ENCODE measurements around the gene YAF2. TPM values are rescaled to one million over a fixed set of nuclear protein-coding genes. Genes with fewer than 3 reads are reported as not detected.

YAF2 gene
- total RNA-seq, 4 donors from 2014 or later: 10.8 to 69.7 (median 28.5) TPM

GRCh38 chr12:42174978-42175377 lies 63.1 kb downstream of the YAF2 start:
- TF ChIP-seq, protein P1, sequence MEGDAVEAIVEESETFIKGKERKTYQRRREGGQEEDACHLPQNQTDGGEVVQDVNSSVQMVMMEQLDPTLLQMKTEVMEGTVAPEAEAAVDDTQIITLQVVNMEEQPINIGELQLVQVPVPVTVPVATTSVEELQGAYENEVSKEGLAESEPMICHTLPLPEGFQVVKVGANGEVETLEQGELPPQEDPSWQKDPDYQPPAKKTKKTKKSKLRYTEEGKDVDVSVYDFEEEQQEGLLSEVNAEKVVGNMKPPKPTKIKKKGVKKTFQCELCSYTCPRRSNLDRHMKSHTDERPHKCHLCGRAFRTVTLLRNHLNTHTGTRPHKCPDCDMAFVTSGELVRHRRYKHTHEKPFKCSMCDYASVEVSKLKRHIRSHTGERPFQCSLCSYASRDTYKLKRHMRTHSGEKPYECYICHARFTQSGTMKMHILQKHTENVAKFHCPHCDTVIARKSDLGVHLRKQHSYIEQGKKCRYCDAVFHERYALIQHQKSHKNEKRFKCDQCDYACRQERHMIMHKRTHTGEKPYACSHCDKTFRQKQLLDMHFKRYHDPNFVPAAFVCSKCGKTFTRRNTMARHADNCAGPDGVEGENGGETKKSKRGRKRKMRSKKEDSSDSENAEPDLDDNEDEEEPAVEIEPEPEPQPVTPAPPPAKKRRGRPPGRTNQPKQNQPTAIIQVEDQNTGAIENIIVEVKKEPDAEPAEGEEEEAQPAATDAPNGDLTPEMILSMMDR (IDR thresholded peaks at IDR 0.05): no peak
- TF ChIP-seq POLR2A (IDR thresholded peaks at IDR 0.05): no peak
- Histone ChIP-seq H3K4me1 (no peaks in the 10 kb centered on the region), H3K27me3 (no peaks in the 10 kb centered on the region), H3K27ac (no peak overlapping the region), H3K9me3 (no peaks in the 10 kb centered on the region), H3K36me3 (no peaks in the 10 kb centered on the region), H3K4me3 (no peak overlapping the region)
- DNase-seq: no peak
- intact Hi-C loops (cut with DNase I; ENCODE audit: low total_unique reads): no loop called here

GRCh38 chr12:42173961-42174521 lies 64.0 kb downstream of the YAF2 start:
- DNase-seq: no peak
- Histone ChIP-seq H3K4me3 (no peak overlapping the region), H3K36me3 (no peaks in the 10 kb centered on the region), H3K4me1 (no peaks in the 10 kb centered on the region), H3K9me3 (no peaks in the 10 kb centered on the region), H3K27ac (no peak overlapping the region), H3K27me3 (no peaks in the 10 kb centered on the region)
- TF ChIP-seq, protein P1 (IDR thresholded peaks at IDR 0.05): no peak
- no peak for TF ChIP-seq POLR2A (IDR thresholded peaks at IDR 0.05)
- intact Hi-C loops (cut with DNase I; ENCODE audit: low total_unique reads): no loop called here

DNA sequence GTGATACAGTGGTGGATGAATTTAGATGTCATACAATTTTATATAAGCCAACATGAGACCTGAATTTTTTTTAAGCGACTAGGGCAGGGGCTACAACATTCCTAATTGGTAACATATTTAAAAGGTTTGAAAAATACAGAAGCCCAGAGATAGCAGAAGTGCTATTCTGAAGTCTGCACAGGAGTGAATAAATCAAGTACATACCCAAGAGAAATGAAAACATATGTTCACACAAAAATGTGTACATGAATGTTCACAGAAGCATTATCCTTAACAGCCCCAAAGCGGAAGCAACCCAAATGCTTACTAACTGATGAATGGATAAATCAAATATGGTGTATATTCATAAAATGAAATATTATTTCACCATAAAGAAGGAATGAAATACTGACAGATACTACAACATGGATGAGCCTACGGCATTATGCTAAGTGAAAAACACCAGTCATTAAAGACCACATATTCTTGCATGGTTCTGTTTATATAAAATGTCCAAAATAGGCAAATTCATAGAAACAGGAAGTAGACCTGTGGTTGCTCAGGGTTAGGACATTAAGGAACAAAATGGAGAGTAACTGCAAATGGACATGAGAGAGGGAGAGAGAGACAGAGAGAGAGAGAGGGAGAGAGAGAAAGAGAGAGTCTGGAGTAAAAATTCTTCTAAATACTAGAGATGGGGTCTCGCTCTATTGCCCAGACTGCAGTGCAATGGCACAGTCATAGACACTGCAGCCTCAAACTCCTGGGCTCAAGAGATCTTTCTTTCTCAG lies 65.4 kb downstream of the YAF2 start:
- no peaks in the 10 kb centered on the region for H3K27me3 ChIP-seq
- no peaks in the 10 kb centered on the region for H3K4me1 ChIP-seq
- no peaks in the 10 kb centered on the region for H3K9me3 ChIP-seq
- TF ChIP-seq, protein P1 (IDR thresholded peaks at IDR 0.05): no peak
- no peak for TF ChIP-seq POLR2A (IDR thresholded peaks at IDR 0.05)
- no peak for DNase-seq
- H3K4me3 ChIP-seq: no peak overlapping the region
- intact Hi-C loops (cut with DNase I; ENCODE audit: low total_unique reads): no loop called here
- no peaks in the 10 kb centered on the region for H3K36me3 ChIP-seq
- H3K27ac ChIP-seq: no peak overlapping the region

- H3K27me3 ChIP-seq: no peaks in the 10 kb centered on the region
- H3K4me1 ChIP-seq: no peaks in the 10 kb centered on the region
- no peaks in the 10 kb centered on the region for H3K9me3 ChIP-seq
- no peak for DNase-seq
- no peak overlapping the region for H3K4me3 ChIP-seq
- TF ChIP-seq, protein P1 (IDR thresholded peaks at IDR 0.05): no peak
- TF ChIP-seq POLR2A (IDR thresholded peaks at IDR 0.05): no peak
- H3K27ac ChIP-seq: no peak overlapping the region
- no peaks in the 10 kb centered on the region for H3K36me3 ChIP-seq
- intact Hi-C loops (cut with DNase I; ENCODE audit: low total_unique reads): no loop called here
These were observed 70.3 kb downstream of the YAF2 start for GRCh38 chr12:42167711-42168110.

- TF ChIP-seq POLR2A (IDR thresholded peaks at IDR 0.05): no peak
- TF ChIP-seq, protein P1 (IDR thresholded peaks at IDR 0.05): no peak
- H3K27me3 ChIP-seq: no peaks in the 10 kb centered on the region
- H3K4me1 ChIP-seq: no peaks in the 10 kb centered on the region
- H3K36me3 ChIP-seq: no peaks in the 10 kb centered on the region
- no peak overlapping the region for H3K27ac ChIP-seq
- no peak for DNase-seq
- intact Hi-C loops (cut with DNase I; ENCODE audit: low total_unique reads): no loop called here
- H3K9me3 ChIP-seq: no peaks in the 10 kb centered on the region
- no peak overlapping the region for H3K4me3 ChIP-seq
These were observed 71.5 kb downstream of the YAF2 start for GRCh38 chr12:42166501-42166900.
